T-helper 1 cell (primary cell): Measurements from ENCODE around the gene BTBD10.

ENCODE experiments used
- DNase-seq, 5 donors: peaks; one replicate each; pipeline ENCODE4 v3.0.0-alpha.2; 2012 to 2020

Gene BTBD10

GRCh38 chr11:13338019-13338426 lies 125.0 kb downstream of the BTBD10 start:
- peak in 1 of 5 donors; percentile 69 for DNase-seq
